ENCODE results near the gene AGGF1.
"Not testable (repeated sequence)": the region's sequence is repeated elsewhere in the genome, so short reads cannot be mapped to it uniquely, and the experiment has no call there.

AGGF1 gene

GRCh38 chr5:77087484-77088261, 57.5 kb downstream of the AGGF1 start:
- no peak for DNase-seq

DNA sequence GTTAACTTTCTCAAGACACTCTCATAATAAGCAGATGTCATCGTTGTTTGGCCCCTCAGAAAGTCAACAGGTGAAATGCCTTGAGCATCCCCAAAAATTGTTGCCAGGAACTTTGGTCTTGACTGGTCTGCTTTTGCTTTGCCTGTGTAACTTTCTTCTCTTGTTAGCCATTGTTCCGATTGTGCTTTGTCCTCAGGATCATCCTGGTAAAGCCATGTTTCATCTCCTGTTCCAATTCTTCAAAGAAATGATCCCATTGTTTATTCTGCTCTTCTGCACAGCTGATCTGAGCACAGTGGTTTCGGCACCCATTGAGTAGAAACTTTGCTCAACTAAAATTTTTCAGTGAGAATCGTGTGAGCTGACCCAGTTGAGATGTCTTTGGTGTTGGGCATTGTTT, 65.0 kb downstream of the AGGF1 start:
- DNase-seq, result no peak

DNA sequence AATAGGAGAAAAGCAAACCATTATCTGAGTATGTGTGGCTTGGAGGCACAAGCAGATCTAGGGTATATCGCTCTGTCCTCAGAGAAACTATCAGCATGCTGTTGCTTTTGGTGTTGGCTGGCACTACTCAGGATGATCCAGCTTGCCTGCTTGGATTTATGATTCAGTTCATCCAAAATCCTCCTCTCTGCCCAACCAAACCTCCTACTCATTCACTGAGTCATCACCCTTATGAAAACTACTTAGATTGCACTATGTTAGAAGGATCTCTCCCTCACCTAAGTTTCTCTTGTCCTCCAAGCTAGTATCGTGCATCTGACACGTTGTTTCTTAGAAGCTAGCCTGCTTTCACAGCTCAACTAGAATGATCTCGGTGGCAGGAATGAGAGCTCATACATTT, 71.1 kb downstream of the AGGF1 start:
- no peak for DNase-seq

- DNase-seq, result no peak
Observed at GRCh38 chr5:77102549-77102948, 72.3 kb downstream of the AGGF1 start.

DNA sequence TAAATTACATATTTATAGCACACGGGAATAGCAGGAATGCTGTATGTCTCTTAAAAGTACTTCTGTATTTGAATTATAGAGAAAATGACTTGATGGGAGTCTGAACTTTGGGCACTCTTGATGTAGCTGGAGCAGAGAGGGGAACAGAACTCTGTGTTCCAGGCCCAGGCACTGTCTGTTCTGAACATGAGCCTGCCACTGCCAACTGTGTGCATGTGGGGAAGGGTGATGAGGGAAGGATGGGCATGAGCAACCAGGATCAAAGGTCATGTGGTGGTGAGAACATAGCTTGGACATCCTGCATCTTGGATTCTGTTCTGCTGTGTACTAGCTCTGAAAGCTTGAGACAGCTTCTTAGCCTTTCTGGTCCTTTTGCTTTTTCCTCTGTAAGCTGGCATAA, 73.3 kb downstream of the AGGF1 start:
- no peak for DNase-seq

- no peak for DNase-seq
Observed at GRCh38 chr5:77104813-77105212, 74.6 kb downstream of the AGGF1 start.

- DNase-seq, result not testable (repeated sequence)
Observed at GRCh38 chr5:77107035-77107434, 76.8 kb downstream of the AGGF1 start.

Measured in activated CD4-positive, alpha-beta T cell treated with anti-CD3 and anti-CD28 coated beads for 4 hours (primary cell).